Measurements from ENCODE around the gene LYZL2.
"Not testable (repeated sequence)": the region's sequence is repeated elsewhere in the genome, so short reads cannot be mapped to it uniquely, and the experiment has no call there.

LYZL2 gene

GRCh38 chr10:30671026-30671616, 41.6 kb upstream of the LYZL2 start:
- Histone ChIP-seq H3K9ac (peak overlapping the region; percentile 4; the same call in 1 of the 2 replicates), H4K20me1 (ENCODE audit: insufficient read depth) (no peaks in the 10 kb centered on the region), H2AFZ (ENCODE audit: low read depth) (peak overlapping the region; percentile 71), H3K27me3 (ENCODE audit: insufficient read depth, low read depth) (no peaks in the 10 kb centered on the region), H3K36me3 (ENCODE audit: insufficient read depth) (no peaks in the 10 kb centered on the region), H3K27ac (no peak overlapping the region), H3K79me2 (ENCODE audit: insufficient read depth, low read depth) (no peaks in the 10 kb centered on the region), H3K4me3 (IDR thresholded peaks at IDR 0.05; ENCODE audit: insufficient read depth, low read depth, low read length) (no peak overlapping the region), H3K4me2 (peak overlapping the region; percentile 46), H3K4me1 (ENCODE audit: low read depth, poor library complexity, severe bottlenecking) (peaks cover 14% of the 10 kb centered on the region)
- TF ChIP-seq CTCF (conservative IDR thresholded peaks at IDR 0.05; ENCODE audit: low read depth, low read length), result peak; percentile 87

DNA sequence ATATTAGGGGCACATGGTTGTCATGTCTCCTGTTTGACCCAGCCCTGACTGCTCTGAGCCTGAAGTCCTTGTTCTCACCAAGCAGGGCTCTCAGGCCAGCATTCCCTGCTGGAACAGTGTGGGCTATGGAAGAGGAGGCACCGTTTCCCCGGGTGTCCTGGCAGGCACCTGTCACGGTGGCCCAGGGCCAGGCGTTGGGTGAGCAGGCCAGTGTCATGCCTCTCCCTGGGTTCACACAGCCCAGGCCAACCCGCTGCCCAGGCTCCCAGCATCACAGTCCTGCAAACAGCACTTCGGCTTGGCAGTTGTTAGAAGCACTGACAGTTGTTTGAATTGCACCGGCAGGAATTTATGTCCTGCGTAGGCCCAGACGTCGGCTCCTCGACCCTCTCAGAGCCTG, 38.4 kb upstream of the LYZL2 start:
- H3K27ac ChIP-seq; H3K9ac ChIP-seq; H3K27me3 ChIP-seq (ENCODE audit: insufficient read depth, low read depth); H4K20me1 ChIP-seq (ENCODE audit: insufficient read depth); H3K36me3 ChIP-seq (ENCODE audit: insufficient read depth); H3K4me3 ChIP-seq (IDR thresholded peaks at IDR 0.05; ENCODE audit: insufficient read depth, low read depth, low read length); H2AFZ ChIP-seq (ENCODE audit: low read depth); H3K79me2 ChIP-seq (ENCODE audit: insufficient read depth, low read depth); H3K4me2 ChIP-seq; H3K4me1 ChIP-seq (ENCODE audit: low read depth, poor library complexity, severe bottlenecking): not testable (repeated sequence)

DNA sequence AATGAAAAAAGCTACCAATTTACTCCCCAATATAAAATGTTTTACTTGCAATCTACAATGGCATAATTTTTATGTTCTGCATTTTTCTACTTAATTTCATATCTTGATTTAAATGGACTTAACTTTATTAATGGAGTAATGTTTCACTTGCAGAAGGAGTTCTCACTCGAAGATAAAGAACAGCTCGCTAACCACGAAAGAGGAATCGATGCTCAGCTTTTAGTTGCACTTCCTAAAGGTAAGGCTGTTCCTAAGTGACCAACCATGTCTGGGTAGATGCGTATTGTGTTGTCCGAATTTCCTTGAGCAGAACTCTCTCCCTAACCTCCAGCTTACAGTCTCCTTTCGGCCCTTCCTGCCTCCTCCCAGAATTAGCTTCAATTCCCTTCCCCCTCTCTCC, 33.9 kb upstream of the LYZL2 start:
- not testable (repeated sequence) for H3K79me2 ChIP-seq (ENCODE audit: insufficient read depth, low read depth); H3K4me3 ChIP-seq (IDR thresholded peaks at IDR 0.05; ENCODE audit: insufficient read depth, low read depth, low read length); H3K27ac ChIP-seq; H3K4me2 ChIP-seq; H4K20me1 ChIP-seq (ENCODE audit: insufficient read depth); H3K27me3 ChIP-seq (ENCODE audit: insufficient read depth, low read depth); H2AFZ ChIP-seq (ENCODE audit: low read depth); H3K36me3 ChIP-seq (ENCODE audit: insufficient read depth); H3K9ac ChIP-seq; H3K4me1 ChIP-seq (ENCODE audit: low read depth, poor library complexity, severe bottlenecking)

DNA sequence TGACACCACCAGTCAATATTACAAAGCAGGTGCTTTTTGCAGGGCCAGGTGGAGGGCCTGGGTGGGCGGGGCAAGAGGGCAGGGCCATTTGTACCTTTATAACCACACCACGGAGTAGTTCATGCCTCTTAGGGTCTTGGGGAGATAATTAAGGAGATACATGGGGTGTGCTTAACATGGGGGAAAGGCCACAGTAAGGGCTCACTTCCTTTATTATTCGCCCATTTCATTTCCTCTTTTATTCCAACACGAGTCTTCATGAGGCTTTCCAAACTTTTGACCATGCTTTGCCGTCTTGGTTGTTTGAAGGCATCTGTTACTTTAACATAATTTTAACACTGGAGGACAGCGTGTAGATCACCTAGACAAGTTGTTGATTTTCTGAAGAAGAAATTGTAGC, 33.3 kb upstream of the LYZL2 start:
- no peak for TF ChIP-seq CTCF (conservative IDR thresholded peaks at IDR 0.05; ENCODE audit: low read depth, low read length)
- Histone ChIP-seq H4K20me1 (ENCODE audit: insufficient read depth) (no peaks in the 10 kb centered on the region), H3K27ac (no peak overlapping the region), H3K9ac (no peak overlapping the region), H3K4me3 (IDR thresholded peaks at IDR 0.05; ENCODE audit: insufficient read depth, low read depth, low read length) (no peak overlapping the region), H3K27me3 (ENCODE audit: insufficient read depth, low read depth) (no peaks in the 10 kb centered on the region), H3K4me1 (ENCODE audit: low read depth, poor library complexity, severe bottlenecking) (no peaks in the 10 kb centered on the region), H2AFZ (ENCODE audit: low read depth) (no peak overlapping the region), H3K79me2 (ENCODE audit: insufficient read depth, low read depth) (no peaks in the 10 kb centered on the region), H3K36me3 (ENCODE audit: insufficient read depth) (no peaks in the 10 kb centered on the region), H3K4me2 (no peak overlapping the region)

DNA sequence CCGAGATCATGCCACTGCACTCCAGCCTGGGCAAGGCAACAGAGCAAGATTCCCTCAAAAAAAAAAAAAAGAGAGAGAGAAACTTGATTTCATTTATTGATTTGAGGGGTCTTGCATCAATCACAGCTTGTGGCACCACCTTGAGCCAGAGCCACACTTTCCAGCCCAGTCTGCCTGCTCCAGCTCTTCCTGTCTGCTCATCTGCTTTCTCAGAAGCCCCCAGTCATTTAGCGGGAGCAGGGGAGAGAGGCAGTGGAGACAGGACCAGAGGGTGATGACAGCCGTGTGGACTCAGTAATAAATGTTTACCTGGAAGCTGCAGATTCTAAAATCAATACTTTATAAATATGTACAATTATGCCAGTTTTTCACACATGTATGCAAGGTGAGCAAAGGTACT, 30.8 kb upstream of the LYZL2 start:
- not testable (repeated sequence) for H3K27me3 ChIP-seq (ENCODE audit: insufficient read depth, low read depth); H3K36me3 ChIP-seq (ENCODE audit: insufficient read depth); H3K4me2 ChIP-seq; H2AFZ ChIP-seq (ENCODE audit: low read depth); H3K27ac ChIP-seq; H3K4me3 ChIP-seq (IDR thresholded peaks at IDR 0.05; ENCODE audit: insufficient read depth, low read depth, low read length); H3K4me1 ChIP-seq (ENCODE audit: low read depth, poor library complexity, severe bottlenecking); H3K79me2 ChIP-seq (ENCODE audit: insufficient read depth, low read depth); H3K9ac ChIP-seq; H4K20me1 ChIP-seq (ENCODE audit: insufficient read depth)

GRCh38 chr10:30656233-30656632, 26.7 kb upstream of the LYZL2 start:
- H3K4me3 ChIP-seq (IDR thresholded peaks at IDR 0.05; ENCODE audit: insufficient read depth, low read depth, low read length), result no peak overlapping the region

DNA sequence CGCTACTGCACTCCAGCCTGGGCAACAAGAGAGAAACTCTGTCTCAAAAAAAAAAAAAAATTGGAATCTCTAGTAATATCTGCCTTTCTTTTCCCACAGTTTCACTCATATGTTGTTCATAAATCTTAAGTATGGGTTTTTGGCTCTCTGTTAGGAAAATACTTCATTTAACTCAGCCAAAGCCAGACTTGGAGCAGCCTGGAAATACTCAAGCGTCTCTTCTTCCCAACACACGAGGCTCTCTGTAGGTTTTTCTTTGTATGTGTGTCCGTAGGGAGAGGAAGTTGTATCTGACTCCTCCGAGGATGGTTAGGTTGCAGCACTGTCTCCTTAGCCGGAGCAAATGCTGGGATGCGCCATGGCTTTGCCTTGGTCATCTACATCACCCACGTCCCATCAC, 25.4 kb upstream of the LYZL2 start:
- not testable (repeated sequence) for H3K27me3 ChIP-seq (ENCODE audit: insufficient read depth, low read depth); H3K4me3 ChIP-seq (IDR thresholded peaks at IDR 0.05; ENCODE audit: insufficient read depth, low read depth, low read length); H3K36me3 ChIP-seq (ENCODE audit: insufficient read depth)

More at GRCh38 chr10:30656233-30656632, 26.7 kb upstream of the LYZL2 start:
- no peak overlapping the region for H3K27ac ChIP-seq
- no peaks in the 10 kb centered on the region for H3K36me3 ChIP-seq (ENCODE audit: insufficient read depth)
- H3K4me2 ChIP-seq, result no peak overlapping the region
- no peak overlapping the region for H2AFZ ChIP-seq (ENCODE audit: low read depth)
- no peaks in the 10 kb centered on the region for H3K27me3 ChIP-seq (ENCODE audit: insufficient read depth, low read depth)
- H3K79me2 ChIP-seq (ENCODE audit: insufficient read depth, low read depth), result no peaks in the 10 kb centered on the region
- no peak overlapping the region for H3K9ac ChIP-seq
- H4K20me1 ChIP-seq (ENCODE audit: insufficient read depth), result no peaks in the 10 kb centered on the region
- H3K4me1 ChIP-seq (ENCODE audit: low read depth, poor library complexity, severe bottlenecking), result no peaks in the 10 kb centered on the region
- no peak for TF ChIP-seq CTCF (conservative IDR thresholded peaks at IDR 0.05; ENCODE audit: low read depth, low read length)

More for the DNA sequence above, 25.4 kb upstream of the LYZL2 start:
- H3K79me2 ChIP-seq (ENCODE audit: insufficient read depth, low read depth); H3K9ac ChIP-seq; H3K27ac ChIP-seq; H3K4me2 ChIP-seq; H4K20me1 ChIP-seq (ENCODE audit: insufficient read depth); H2AFZ ChIP-seq (ENCODE audit: low read depth); H3K4me1 ChIP-seq (ENCODE audit: low read depth, poor library complexity, severe bottlenecking): not testable (repeated sequence)

All from KMS-11 (cell line).